Right ventricle myocardium inferior (tissue), 1 donor: ENCODE results near the gene TNK2. TPM values are rescaled to one million over a fixed set of nuclear protein-coding genes. Genes with fewer than 3 reads are reported as not detected.
"Not testable (repeated sequence)": the region's sequence is repeated elsewhere in the genome, so short reads cannot be mapped to it uniquely, and the experiment has no call there.

Source experiments
- ATAC-seq: fragments of 200-7000 bp; cut with Tn5 transposase; one replicate; pipeline ENCODE4 v1.9.1; 2020; ENCODE audit warnings: mild to moderate bottlenecking, moderate library complexity
- DNase-seq: peaks from one replicate; pipeline ENCODE4 v3.0.0; 2021; ENCODE audit errors: missing footprints
- intact Hi-C: fragments of 100-400 bp; cut with DNase I; formaldehyde crosslinking; loops from one replicate; pipeline ENCODE4 v1.11.0; 2022
- total RNA-seq: library from RNA; stranded (reverse); fragmentation: NEBNext Ultra II Directional; extraction: Animal tissue kit (Norgen Biotek cat#: 25700); gene quantifications from one replicate; pipeline ENCODE4 v1.2.1, GENCODE V29; 2021
- donor health status: DM: no; HTN: yes; CAD: no; lungs with severe emphysema.

Gene TNK2
- total RNA-seq, 1 donor from 2014 or later: 31.7 TPM

DNA sequence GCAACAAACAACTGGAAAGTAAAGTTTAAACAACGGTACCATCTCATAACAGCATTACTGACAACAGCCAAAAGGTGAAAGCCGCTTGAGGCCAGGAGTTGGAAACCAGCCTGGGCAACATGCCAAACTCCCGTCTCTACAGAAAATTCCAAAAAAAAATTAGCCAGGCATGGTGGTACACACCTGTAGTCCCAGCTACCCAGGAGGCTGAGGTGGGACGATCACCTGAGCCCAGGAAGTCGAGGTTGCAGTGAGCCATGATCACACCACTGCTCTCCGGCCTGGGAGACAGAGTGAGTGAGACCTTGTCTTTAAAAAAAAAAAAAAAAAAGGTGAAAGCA lies 4.4 kb downstream of the TNK2 start:
- DNase-seq (no peak), ATAC-seq (no peak)
- intact Hi-C loops: no loop called here

DNA sequence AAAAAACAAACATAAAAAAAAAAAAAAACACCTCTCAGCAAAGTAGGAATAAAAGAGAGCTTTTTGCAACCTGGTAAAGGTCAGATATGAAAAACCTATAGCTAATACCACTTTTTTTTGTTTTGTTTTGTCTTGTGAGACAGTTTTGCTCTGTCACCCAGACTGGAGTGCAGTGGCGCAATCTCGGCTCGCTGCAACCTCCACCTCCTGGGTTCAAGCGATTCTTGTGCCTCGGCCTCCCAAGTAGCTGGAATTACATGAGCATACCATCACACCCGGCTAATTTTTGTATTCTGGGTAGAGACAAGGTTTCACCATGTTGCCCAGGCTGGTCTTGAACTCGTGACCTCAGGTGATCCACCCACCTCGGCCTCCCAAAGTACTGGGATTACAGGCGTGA lies 5.7 kb downstream of the TNK2 start:
- DNase-seq, ATAC-seq, intact Hi-C loops: not testable (repeated sequence)

DNA sequence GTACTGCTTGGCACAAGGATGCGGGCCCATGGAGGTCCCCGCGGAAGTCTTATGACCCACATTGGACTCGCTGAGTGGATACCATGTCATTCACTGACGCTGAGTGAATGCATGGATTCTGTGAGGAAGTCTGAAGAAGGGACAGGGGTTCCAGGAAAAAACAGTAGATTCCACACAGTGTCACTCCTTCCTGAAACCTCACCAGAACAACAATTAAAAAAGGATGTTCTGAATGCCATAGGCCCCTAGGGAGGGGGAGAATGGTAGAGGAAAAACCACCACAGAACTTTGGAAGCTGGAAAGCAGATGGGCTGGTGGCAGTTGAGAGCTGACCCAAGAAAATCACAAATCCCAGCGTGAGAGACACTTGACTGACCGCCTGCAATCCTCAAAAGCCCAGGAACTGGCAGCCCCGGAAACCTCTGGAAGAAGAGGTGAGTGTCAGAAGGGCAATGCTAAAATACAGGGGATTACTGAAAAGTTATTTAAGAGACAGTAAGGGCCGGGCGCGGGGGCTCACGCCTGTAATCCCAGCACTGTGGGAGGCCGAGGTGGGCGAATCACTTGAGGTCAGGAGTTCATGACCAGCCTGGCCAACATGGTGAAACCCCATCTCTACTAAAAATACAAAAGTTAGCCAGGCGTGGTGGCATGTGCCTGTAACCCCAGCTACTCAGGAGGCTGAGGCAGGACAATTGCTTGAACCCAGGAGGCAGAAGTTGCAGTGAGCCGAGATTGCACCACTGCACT lies 6.3 kb downstream of the TNK2 start:
- ATAC-seq, DNase-seq, intact Hi-C loops: not testable (repeated sequence)

DNA sequence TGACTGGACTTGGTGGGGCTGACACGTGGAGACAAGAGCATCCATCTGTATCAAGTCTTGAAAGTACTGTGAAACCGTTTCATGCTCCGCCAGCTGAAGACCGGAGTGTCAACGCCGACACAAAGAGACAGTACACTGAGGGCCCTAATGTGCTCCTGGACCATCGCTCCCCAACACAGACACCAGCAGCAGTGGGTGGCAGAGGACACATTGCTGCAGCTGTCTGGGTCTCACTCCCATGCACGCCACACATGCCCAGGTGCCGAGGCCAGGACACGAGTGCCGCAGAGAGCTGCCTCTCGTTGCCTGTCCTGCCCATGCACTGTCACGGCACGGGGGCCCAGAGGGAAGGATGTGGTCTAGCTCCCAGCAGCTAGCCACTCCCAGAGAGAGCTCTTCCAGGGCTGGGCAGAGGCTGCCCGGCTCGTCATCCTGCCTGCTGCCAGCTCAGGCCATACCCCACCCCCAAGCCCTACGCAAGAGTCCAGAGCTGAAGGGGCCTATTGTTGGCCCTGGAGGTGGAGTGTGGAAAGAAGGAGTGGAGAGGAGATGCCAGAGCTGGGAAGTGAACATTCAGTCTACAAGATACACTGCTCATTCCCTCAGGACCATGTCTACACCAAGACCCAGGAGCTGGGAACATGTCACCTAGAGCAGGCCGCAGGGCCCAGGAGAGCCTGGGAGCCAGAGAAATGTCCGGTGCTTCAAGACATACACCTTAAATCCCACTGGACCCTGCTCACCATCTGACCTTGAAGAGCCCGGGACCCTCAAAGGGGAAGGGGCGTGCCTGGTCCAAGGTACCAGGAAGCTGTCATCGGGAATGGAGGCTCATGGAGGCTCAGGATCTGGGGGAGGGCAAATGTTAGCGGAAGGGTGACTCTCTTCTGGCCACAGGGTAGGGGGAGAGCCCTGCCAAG lies 7.7 kb downstream of the TNK2 start:
- ATAC-seq: peak; percentile 51

DNA sequence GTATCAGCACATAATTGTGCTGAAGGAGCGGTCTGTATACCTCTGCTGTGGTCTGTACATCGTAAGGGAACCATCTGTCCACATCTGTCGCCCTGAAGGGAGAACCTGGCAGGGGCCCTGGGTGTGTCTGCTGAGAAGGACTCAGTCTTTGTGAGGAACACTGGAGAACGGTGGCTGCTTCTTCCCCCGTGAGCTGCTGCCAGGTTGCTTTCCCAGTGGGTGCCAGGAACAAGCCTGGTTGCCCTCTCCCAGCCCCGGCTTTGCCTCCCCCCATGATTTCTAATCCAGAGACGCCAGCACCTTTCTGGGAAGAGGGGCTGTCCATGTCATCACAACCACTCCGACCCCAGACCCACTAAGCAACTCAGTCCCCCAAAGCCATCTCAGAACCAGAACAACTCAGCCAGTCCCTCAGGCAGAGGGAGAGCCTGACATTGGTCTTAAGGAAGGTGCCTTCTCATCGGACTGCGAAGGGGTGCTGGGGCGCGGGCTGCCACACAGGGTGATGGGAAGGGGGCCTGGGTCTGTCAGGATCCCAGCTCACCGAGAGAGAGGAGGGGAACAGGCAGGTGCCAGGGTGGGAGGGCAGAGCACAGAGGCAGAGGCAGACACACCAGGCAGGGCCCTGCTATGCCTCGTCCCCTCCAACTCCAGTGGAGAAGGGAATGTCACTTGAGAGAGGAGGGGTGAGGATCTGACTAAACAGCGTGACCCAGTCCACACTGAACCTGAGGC lies 8.5 kb downstream of the TNK2 start:
- ATAC-seq (no peak), DNase-seq (no peak)

More for the DNA sequence above, 7.7 kb downstream of the TNK2 start:
- intact Hi-C loops: no loop called here
- DNase-seq: peak; percentile 92

DNA sequence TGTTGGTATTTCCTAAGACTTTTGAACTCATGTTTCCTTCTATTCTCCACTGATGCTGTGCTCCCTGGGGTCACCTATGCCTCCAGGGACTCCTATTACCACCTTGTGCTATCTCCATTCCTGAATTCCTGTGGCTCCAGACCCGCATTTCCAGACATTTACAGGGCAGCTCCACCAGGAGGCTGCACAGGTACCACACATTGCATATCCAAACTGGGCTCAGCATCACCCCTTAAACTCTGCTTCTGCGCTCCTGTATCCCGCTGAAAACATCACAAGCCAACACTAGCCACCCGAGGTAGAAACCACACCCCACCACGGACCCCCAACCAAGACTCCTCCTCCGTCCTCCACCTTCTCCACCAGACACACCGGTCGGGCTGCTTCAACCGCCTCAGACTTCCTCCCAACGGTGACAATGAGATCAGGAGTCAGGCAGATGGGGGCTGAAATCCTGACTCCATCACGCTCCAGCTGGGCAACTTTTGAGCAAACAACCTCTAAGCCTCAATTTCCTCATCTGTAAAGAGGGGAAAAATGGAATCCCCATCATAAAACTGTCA lies 10.4 kb downstream of the TNK2 start:
- ATAC-seq: no peak
- intact Hi-C loops: no loop called here
- DNase-seq: no peak

More for the DNA sequence above, 8.5 kb downstream of the TNK2 start:
- intact Hi-C loops: no loop called here

DNA sequence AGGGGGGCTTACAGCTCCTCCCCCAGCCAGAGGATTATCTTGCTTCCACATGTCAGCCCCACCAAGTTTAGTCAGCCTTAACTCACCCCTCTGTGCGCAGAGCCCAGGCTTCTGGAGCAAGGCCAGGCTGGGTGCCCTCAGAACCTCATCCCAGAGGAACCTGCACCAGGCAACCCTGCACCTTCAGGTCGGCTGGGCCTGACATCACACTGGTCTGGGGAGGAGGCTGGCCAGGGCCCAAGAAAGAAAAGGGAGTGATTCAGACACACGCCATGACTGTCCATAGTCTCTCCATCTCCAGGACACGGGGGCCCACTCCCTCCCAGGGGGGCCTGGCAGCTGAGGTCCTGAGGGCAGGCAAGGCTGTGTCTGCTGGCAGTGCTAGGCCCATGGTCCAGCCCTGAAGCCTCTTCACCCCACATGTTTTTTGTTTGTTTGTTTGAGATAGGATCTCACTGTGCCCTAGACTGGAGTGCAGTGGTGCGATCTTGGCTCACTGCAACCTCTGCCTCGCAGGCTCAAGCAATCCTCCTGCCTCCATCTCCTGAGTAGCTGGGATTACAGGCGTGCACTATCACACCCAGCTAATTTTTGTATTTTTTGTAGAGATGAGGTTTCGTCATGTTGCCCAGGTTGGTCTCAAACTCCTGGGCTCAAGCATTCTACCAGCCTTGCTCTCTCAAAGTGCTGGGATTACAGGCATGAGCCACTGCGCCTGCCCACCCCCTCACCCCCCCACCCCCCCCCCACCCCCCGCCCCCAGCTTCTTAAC lies 11.1 kb downstream of the TNK2 start:
- no peak for DNase-seq
- intact Hi-C loops: no loop called here

DNA sequence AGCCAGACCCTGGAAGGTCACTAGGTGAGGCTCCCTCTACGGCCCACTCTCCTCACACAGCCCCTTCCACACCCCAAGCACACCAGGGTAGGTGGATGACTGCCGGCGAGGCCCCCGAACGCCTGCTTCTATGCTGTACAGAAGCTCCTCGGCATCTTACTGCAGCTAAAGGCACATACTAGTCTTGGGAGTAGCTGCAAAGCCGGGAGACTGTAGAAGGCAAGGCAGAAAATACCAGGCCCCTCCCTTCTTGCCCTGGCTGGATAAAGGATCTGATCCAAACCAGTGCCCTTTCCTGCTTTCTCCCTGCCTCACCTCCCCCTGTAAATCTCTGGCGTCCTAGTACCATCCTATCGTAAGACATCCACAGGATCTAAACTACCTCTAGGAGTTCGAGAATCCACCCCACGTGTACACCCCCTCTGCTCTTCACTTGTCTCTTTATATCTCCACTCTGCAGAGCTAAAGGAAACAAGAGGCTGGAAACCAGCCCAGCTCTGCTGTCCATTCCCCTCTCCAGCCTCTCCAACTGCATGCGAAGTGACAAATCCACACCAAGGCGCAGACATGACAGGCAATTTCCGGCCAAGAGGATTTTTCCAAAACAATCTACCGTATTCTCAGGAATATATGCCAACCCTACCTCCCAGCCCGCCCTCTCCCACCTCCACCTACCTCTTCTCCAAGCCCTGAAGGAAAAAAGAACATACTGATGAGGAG lies 11.8 kb downstream of the TNK2 start:
- intact Hi-C loops: no loop called here
- peak; percentile 53 for ATAC-seq
- DNase-seq: no peak

More for the DNA sequence above, 11.1 kb downstream of the TNK2 start:
- no peak for ATAC-seq

DNA sequence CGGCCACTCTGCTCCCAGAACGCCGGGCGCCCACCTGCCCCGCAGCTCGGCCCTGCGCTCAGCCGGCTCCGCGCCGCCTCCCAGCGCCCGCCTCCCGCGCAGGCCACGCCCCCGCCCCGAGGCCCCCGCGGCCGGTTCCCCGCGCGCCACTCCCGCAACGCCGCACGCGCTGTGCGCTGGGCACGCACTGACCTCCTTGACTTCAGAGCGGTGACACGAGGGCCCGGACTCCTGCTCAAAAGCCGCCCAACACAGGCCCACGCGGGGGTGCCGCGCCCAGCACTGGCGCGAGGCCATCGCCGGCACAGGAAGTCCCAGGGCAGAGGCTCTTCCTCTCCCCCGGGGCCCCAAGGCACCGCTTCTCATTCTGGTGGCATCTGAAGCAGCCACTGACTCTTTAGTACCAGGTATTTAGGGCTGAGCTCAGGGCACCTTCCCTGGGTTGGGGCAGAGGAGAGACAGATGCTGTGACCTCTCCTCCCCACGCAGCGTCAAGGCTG lies 12.4 kb downstream of the TNK2 start:
- ATAC-seq (peak; percentile 24), DNase-seq (peak; percentile 90)
- intact Hi-C loops: loop anchor here (2.0 kb wide), 1 partner anchor 19 kb away; no protein-coding TSS in a partner anchor

DNA sequence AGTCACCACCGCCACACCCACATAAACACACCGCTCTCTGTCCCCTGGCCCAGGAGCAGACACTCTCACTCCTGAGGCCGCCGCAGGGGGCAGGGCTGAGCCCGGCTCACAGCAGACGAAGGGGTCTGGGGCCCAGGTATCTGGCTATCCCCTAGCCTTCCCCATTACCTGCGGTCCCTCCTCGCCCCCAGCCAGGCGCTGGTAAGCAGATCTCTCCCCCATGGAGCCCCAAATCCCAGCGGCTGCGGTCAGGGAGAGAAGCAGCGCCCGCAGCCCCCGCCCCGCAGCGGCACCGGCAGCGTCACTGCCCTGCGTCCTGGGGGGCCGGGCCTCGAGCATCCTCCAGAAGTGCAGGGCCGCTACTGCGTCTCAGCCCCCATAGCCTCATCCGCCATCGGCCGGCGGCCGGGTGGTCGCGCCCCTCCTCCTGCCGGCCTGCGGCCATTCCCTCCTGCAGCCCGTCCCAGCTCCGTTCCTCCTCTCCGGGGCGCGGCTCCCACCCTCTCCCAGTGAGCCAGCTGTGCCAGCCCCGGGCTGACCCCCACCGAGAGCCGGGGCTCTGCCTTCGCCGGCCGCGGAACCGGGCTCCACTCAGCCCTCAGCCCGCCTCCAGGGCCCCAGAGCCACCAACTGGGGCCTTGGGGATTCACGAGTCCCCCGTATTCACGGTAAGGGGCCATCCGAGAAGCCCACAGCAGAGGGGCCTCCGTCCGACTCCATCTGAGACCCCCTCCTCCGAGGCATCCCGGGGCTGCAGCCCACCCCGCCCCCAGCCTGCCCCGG lies 13.1 kb downstream of the TNK2 start:
- DNase-seq (peak; percentile 82), ATAC-seq (peak; percentile 29)
- intact Hi-C loops: loop anchor here (2.0 kb wide), 1 partner anchor 20 kb away; no protein-coding TSS in a partner anchor

DNA sequence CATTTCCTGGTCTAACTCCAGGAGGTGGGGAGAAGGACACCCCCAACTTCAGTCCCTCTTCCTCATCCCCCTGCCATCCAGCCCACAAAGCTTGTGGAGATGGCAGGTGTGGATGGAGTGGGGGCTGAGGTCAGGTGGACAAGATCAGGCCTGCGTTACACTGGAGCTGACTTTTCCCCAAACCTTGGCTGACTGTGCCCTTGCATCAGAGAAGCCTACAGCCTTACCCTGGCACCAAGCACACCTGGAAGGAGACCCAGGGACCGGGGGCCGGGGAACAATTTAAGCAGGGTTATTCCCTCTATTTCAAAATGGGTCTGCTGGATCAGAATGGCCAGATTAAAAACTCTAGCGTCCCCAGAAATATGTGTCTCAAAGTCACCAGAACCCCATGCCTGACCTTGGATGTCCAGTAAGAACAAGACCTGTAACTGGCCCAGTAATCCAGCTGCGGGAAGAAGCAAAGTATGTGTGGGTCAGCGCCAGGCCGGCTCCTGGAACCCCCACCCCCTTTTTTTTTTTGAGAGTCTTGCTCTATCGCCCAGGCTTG lies 14.4 kb downstream of the TNK2 start:
- intact Hi-C loops: loop anchor here (1.0 to 2.0 kb wide), 3 partner anchors 21 to 35 kb away; no protein-coding TSS in a partner anchor
- ATAC-seq: no peak
- DNase-seq: no peak

DNA sequence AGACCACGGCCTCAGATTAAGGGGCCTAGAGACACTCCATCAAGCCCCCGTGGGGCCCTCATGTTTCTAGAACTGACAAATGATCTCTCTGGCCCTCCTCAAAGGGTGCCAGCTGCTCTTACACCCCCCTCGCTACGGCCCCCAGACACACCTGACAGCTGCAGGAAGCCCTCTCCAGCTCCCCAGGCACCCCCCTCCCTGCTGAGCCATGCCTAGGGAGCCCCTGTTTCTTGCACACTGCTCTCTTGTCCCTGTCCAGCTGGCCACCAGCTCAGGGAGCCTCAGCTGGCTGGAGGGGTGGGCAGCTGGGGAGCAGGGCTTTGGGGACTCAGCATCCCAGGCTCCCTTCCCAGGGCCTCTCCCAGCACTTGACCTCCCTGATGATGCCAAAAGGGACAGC lies 14.8 kb downstream of the TNK2 start:
- DNase-seq: peak; percentile 39
- no peak for ATAC-seq
- intact Hi-C loops: no loop called here

DNA sequence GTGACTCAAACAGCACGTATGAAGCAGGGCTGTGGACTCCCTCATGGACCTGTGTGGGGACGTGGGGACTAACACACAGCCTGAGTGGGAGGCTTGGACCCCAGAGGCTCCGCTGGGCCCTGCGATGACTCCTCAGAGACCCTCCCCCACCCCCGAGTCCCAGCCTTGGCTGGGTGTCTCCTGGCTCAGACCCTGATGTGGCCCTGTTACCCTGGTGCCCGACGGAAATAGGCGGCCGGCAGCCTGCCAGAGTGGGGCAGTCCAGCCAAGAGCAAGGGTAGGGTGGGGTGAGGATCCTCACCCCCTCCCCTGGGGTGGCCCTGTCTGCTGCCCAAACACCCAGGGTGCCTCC lies 15.3 kb downstream of the TNK2 start:
- intact Hi-C loops: no loop called here
- ATAC-seq (peak; percentile 37), DNase-seq (peak; percentile 84)

DNA sequence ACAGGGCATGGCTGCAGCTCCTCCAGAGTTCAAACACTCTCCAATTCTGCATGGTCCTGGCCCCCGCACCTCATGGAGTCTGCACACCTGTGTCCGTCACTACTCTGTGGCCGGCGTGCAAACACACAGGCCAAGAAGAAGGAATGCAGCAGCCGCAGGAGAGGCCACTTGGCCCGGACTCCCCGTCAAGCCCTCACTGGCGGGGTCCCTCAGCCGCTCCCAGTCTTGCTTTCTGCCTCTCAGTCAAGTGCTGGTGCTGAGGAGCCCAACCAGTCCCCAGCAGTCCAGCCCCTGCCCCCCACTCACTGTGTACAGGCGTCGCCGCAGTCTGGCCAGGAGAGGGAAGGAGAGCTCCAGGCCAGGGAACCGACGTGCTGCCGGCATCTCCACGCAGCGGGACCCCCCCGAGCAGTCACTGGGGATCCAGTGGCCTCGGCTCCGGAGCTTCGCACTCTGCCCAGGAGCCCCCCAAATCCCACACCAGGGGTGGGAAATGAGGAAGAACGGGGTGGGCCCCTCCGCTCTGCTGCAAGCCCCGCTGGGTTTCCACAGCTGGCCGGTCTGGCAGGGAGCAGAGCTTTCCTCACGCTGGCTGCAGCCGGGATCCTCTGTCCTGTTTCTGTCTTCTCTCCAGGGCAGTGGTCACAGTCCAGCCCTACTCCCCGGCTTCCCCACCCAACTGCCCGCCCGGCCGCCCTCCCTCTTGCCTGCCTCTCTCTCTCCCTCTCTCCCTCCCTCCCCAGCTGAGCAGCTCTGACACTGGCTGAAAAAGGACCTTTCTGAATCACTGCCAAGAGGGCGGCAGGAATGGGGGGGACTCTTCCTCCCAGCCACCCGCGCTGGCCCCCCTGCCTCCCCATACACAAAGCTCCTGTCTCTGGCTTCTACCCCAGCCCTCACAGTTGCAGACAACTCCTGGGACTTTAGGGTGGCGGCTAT lies 16.0 kb downstream of the TNK2 start:
- DNase-seq (peak; percentile 76), ATAC-seq (peak; percentile 49)
- intact Hi-C loops: no loop called here

DNA sequence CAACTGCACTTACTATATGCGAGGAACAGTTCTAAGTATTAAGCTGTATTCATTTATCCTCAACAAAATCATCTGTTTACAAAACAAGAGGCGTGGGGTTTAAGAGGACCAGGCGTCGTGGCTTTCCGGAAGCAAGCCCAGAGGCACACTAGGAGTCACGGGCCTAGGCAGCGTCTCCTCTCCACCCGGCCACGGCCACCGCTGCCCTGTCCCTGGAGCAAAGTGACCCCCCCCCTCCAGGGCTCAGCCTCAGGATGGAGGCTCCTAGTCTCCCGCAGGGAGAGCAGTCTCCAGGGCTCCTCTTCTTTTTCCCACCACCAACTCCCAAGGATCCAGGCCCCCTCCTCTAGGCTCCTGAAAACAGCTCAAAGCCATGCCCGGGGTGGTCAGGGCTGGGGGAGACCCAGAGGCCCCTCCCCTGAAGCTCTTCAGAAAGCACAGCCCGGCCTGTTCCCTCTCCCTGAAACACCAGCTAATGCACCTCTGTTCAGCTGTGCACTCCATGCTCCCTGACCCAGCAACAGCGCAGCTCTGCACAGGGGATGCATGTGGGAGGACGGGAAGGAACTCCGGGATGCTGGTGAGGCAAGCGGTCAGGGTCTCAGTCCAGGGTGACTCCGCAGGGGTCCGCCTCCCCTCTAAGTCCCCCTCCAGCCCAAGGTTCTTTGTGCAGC lies 16.8 kb downstream of the TNK2 start:
- ATAC-seq (no peak), DNase-seq (peak; percentile 70)
- intact Hi-C loops: no loop called here
